PC-9 (cell line): ENCODE data around the gene TXLNA. TPM values are rescaled to one million over a fixed set of nuclear protein-coding genes. Genes with fewer than 3 reads are reported as not detected.

Source experiments
- BruUV-seq: library from RNA; stranded (reverse); fragments of 400-500 nt; replicated peaks from 2 replicates; lab custom pipeline; 2021; lab: Mats Ljungman, UMichigan
- CTCF ChIA-PET: fragments of 300-600 bp; sonication (Branson Sonifier 250); formaldehyde crosslinking; loops from one replicate; lab custom pipeline; 2022; ENCODE audit warnings: antibody characterized with exemption; lab: Charles Lee
- POLR2A ChIA-PET: fragments of 300-600 bp; sonication (Branson Sonifier 250); formaldehyde crosslinking; loops from one replicate; lab custom pipeline; 2022; ENCODE audit warnings: antibody characterized with exemption; ENCODE audit not compliant: unreplicated experiment; lab: Charles Lee
- DNase-seq, 2 experiments: peaks; one replicate each; pipeline versions ENCODE4 v3.0.0 to v3.0.0-alpha.2; 2015 to 2022; ENCODE audit warnings: mixed read lengths in 1 of 2
- H2AFZ ChIP-seq: fragments of 200-600 bp; sonication (generic); 2 replicates; pipeline ENCODE4 v1.8.1; 2017; ENCODE audit warnings: antibody characterized with exemption
- H3F3A ChIP-seq: fragments of 200-600 bp; sonication (generic); 2 replicates; pipeline ENCODE4 v1.8.1; 2017; ENCODE audit warnings: antibody characterized with exemption, mild to moderate bottlenecking, low read depth; ENCODE audit not compliant: insufficient read depth
- H3K27ac ChIP-seq: fragments of 200-600 bp; sonication (generic); 2 replicates; pipeline ENCODE4 v1.6.1; 2016; ENCODE audit warnings: mixed run types
- H3K27me3 ChIP-seq: fragments of 200-600 bp; sonication (generic); 2 replicates; pipeline ENCODE4 v1.6.1; 2016; ENCODE audit warnings: low read depth, mixed run types; ENCODE audit not compliant: insufficient read depth
- H3K36me3 ChIP-seq: fragments of 200-600 bp; sonication (generic); 2 replicates; pipeline ENCODE4 v1.6.1; 2016; ENCODE audit warnings: low read depth, mixed run types
- H3K4me1 ChIP-seq: fragments of 200-600 bp; sonication (generic); replicated peaks from 2 replicates; pipeline ENCODE4 v1.6.1; 2016; ENCODE audit warnings: mixed run types; ENCODE audit not compliant: insufficient read depth
- H3K4me2 ChIP-seq: fragments of 200-600 bp; sonication (generic); 2 replicates; pipeline ENCODE4 v1.6.1; 2017; ENCODE audit warnings: mixed run types
- H3K4me3 ChIP-seq: fragments of 200-600 bp; sonication (generic); 2 replicates; pipeline ENCODE4 v1.6.1; 2016; ENCODE audit warnings: mixed run types
- H3K79me2 ChIP-seq: fragments of 200-600 bp; sonication (generic); 2 replicates; pipeline ENCODE4 v1.6.1; 2017; ENCODE audit warnings: low read depth, mixed run types
- H3K9me2 ChIP-seq: fragments of 200-600 bp; sonication (generic); 2 replicates; pipeline ENCODE4 v1.8.1; 2017; ENCODE audit warnings: mild to moderate bottlenecking; ENCODE audit not compliant: insufficient read depth
- H3K9me3 ChIP-seq: fragments of 200-600 bp; sonication (generic); 2 replicates; pipeline ENCODE4 v1.8.1; 2016; ENCODE audit warnings: low read depth; ENCODE audit not compliant: insufficient read depth
- H4K20me1 ChIP-seq: fragments of 200-600 bp; sonication (generic); 2 replicates; pipeline ENCODE4 v1.8.1; 2017; ENCODE audit not compliant: insufficient read depth
- EZH2 ChIP-seq: fragments of 200-600 bp; sonication (generic); IDR thresholded peaks from 2 replicates; pipeline ENCODE4 v1.8.0; 2017; ENCODE audit warnings: antibody characterized with exemption, low read depth
- intact Hi-C: fragments of 100-400 bp; cut with micrococcal nuclease; formaldehyde crosslinking; loops from one replicate; pipeline ENCODE4 v1.10.0; 2022; ENCODE audit not compliant: unreplicated experiment
- total RNA-seq: library from RNA; stranded (reverse); gene quantifications from 2 replicates; pipeline ENCODE4 v1.2.3, GENCODE V29; 2021
- TF ChIP-seq, protein P1 (sequence below): fragments of 200-600 bp; sonication (generic); conservative IDR thresholded peaks from 2 replicates; pipeline ENCODE4 v1.6.1; 2017; ENCODE audit warnings: mixed run types, antibody characterized with exemption, mild to moderate bottlenecking, moderate library complexity

TXLNA gene
- total RNA-seq, 1 experiment from 2014 or later = 45.8 TPM

DNA sequence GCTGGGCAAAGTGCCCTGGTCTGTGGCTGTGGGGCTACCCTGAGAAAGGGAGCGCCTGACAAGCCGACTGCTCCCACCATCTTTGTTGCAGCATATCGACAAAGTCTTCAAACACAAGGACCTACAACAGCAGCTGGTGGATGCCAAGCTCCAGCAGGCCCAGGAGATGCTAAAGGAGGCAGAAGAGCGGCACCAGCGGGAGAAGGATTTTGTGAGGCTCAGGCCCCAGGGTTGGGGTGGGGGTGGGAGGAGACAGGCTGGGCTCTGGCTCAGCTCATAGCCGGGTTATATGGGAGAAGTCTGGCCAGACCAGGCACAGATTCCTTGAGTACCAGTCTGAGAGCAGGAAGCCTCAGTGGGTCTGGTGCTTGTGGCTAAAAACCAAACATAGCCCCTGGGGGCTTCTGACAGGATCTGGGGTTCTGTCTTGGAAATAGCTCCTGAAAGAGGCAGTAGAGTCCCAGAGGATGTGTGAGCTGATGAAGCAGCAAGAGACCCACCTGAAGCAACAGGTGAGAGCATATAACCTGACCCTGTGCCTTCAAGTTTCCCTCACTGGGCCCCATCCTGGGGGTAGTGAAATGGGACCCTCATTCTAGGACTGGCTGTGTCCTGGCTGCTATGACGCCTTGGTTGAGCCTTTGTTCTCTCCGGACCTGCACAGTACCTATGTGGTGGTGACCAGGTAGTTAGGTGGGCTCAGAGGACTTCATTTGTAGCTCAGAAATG lies 12.9 kb downstream of the TXLNA start:
- H3F3A ChIP-seq = peaks cover 20% of the 10 kb centered on the region; the same call in 1 of the 2 replicates
- intact Hi-C loops = no loop called here
- H3K36me3 ChIP-seq = peaks cover 58% of the 10 kb centered on the region
- no TSS peak for BruUV-seq
- no peak for DNase-seq
- CTCF ChIA-PET = no interaction called here
- H3K4me3 ChIP-seq = no peak overlapping the region
- H3K4me1 ChIP-seq = no peaks in the 10 kb centered on the region
- H3K9me2 ChIP-seq = no peaks in the 10 kb centered on the region
- H3K4me2 ChIP-seq = no peak overlapping the region
- POLR2A ChIA-PET = no interaction called here
- no peak overlapping the region for H2AFZ ChIP-seq
- H4K20me1 ChIP-seq = peaks cover 7% of the 10 kb centered on the region
- no peaks in the 10 kb centered on the region for H3K9me3 ChIP-seq
- 0 out of 2 replicates have a peak, but pooled peaks cover 2% of the 10 kb centered on the region for H3K79me2 ChIP-seq
- TF ChIP-seq, protein P1, sequence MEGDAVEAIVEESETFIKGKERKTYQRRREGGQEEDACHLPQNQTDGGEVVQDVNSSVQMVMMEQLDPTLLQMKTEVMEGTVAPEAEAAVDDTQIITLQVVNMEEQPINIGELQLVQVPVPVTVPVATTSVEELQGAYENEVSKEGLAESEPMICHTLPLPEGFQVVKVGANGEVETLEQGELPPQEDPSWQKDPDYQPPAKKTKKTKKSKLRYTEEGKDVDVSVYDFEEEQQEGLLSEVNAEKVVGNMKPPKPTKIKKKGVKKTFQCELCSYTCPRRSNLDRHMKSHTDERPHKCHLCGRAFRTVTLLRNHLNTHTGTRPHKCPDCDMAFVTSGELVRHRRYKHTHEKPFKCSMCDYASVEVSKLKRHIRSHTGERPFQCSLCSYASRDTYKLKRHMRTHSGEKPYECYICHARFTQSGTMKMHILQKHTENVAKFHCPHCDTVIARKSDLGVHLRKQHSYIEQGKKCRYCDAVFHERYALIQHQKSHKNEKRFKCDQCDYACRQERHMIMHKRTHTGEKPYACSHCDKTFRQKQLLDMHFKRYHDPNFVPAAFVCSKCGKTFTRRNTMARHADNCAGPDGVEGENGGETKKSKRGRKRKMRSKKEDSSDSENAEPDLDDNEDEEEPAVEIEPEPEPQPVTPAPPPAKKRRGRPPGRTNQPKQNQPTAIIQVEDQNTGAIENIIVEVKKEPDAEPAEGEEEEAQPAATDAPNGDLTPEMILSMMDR = no peak
- no peak for TF ChIP-seq EZH2
- no peaks in the 10 kb centered on the region for H3K27me3 ChIP-seq
- no peak overlapping the region for H3K27ac ChIP-seq

- Histone ChIP-seq H2AFZ (no peak overlapping the region), H3K27me3 (no peaks in the 10 kb centered on the region), H3K4me1 (no peaks in the 10 kb centered on the region), H3K4me2 (no peak overlapping the region), H3F3A (peaks cover 44% of the 10 kb centered on the region; the same call in 1 of the 2 replicates), H3K36me3 (peaks cover 40% of the 10 kb centered on the region), H3K27ac (no peak overlapping the region), H4K20me1 (peaks cover 7% of the 10 kb centered on the region), H3K9me2 (no peaks in the 10 kb centered on the region), H3K9me3 (no peaks in the 10 kb centered on the region), H3K4me3 (no peak overlapping the region), H3K79me2 (no peaks in the 10 kb centered on the region)
- POLR2A ChIA-PET = no interaction called here
- intact Hi-C loops = no loop called here
- peak in 1 of 2 experiments; percentile 16 for DNase-seq
- no peak for TF ChIP-seq EZH2
- TF ChIP-seq, protein P1 = no peak
- CTCF ChIA-PET = no interaction called here
- no TSS peak for BruUV-seq
Measured at GRCh38 chr1:32194984-32195383, 15.5 kb downstream of the TXLNA start.

GRCh38 chr1:32195531-32195930 lies 16.1 kb downstream of the TXLNA start:
- Histone ChIP-seq H3F3A (peaks cover 47% of the 10 kb centered on the region; the same call in 1 of the 2 replicates), H3K9me3 (no peaks in the 10 kb centered on the region), H4K20me1 (peaks cover 7% of the 10 kb centered on the region), H3K36me3 (peaks cover 34% of the 10 kb centered on the region), H3K4me3 (no peak overlapping the region), H3K4me1 (no peaks in the 10 kb centered on the region), H3K27ac (no peak overlapping the region), H3K4me2 (no peak overlapping the region), H3K79me2 (no peaks in the 10 kb centered on the region), H3K27me3 (no peaks in the 10 kb centered on the region), H2AFZ (no peak overlapping the region), H3K9me2 (no peaks in the 10 kb centered on the region)
- ChIA-PET POLR2A (no interaction called here), CTCF (no interaction called here)
- BruUV-seq = no TSS peak
- no peak for DNase-seq
- intact Hi-C loops = no loop called here
- no peak for TF ChIP-seq EZH2
- TF ChIP-seq, protein P1 = no peak
